Aorta (tissue), 5 donors: ENCODE measurements around the gene CD82. TPM values are rescaled to one million over a fixed set of nuclear protein-coding genes. Genes with fewer than 3 reads are reported as not detected.
"Not testable (repeated sequence)": the region's sequence is repeated elsewhere in the genome, so short reads cannot be mapped to it uniquely, and the experiment has no call there.

Source experiments
- ATAC-seq: fragments of 200-7000 bp; cut with Tn5 transposase; one replicate; pipeline ENCODE4 v1.9.1; 2022; ENCODE audit warnings: moderate library complexity; ENCODE audit not compliant: low FRiP score
- DNase-seq, 2 donors: peaks; one replicate each; pipeline ENCODE4 v3.0.0-alpha.2; 2020
- H3K27ac ChIP-seq, 2 donors: one replicate each; pipeline ENCODE4 v1.5.1; 2013; ENCODE audit warnings: low read length in 2 of 2, mild to moderate bottlenecking in 2 of 2, moderate library complexity in 2 of 2, control low read depth in 1 of 2, inconsistent platforms in 1 of 2, low read depth in 1 of 2
- H3K27me3 ChIP-seq, 2 donors: one replicate each; pipeline ENCODE4 v1.6.1; 2013; ENCODE audit warnings: control low read depth in 1 of 2, low read length in 1 of 2, mild to moderate bottlenecking in 1 of 2, moderate library complexity in 1 of 2; ENCODE audit not compliant: insufficient read depth in 2 of 2, control insufficient read depth in 1 of 2
- H3K36me3 ChIP-seq, 2 donors: one replicate each; pipeline ENCODE4 v1.6.1; 2013; ENCODE audit warnings: control low read depth in 1 of 2, low read length in 1 of 2, mild to moderate bottlenecking in 1 of 2; ENCODE audit not compliant: insufficient read depth in 2 of 2, control insufficient read depth in 1 of 2
- H3K4me1 ChIP-seq, 2 donors: one replicate each; pipeline ENCODE4 v1.6.1; 2013; ENCODE audit warnings: low read length in 2 of 2, control low read depth in 1 of 2, mild to moderate bottlenecking in 1 of 2, moderate library complexity in 1 of 2; ENCODE audit not compliant: insufficient read depth in 2 of 2, control insufficient read depth in 1 of 2
- H3K4me3 ChIP-seq, 2 donors: one replicate each; pipeline ENCODE4 v1.5.1; 2013; ENCODE audit warnings: low read length in 2 of 2, control low read depth in 1 of 2, mild to moderate bottlenecking in 1 of 2
- H3K9me3 ChIP-seq: one replicate; pipeline ENCODE4 v1.6.1; 2013; ENCODE audit warnings: mild to moderate bottlenecking, low read length; ENCODE audit not compliant: control insufficient read depth
- WGBS, 2 donors: extraction: QIAGEN DNeasy Blood & Tissue Kit; methylation state at CpG; one replicate each; pipeline ENCODE4 v1.1.7; 2013; 5-methylcytosine and 5-hydroxymethylcytosine counted together
- intact Hi-C, 2 donors: fragments of 100-400 bp; cut with DNase I; formaldehyde crosslinking; loops; one replicate each; pipeline versions ENCODE4 v1.14.2 to v1.15.0; 2022
- polyA plus RNA-seq, 2 donors: library from polyadenylated mRNA; stranded (reverse); fragments of 200-250 nt; gene quantifications; one replicate each; pipeline ENCODE4 v1.2.3, GENCODE V29; 2013
- total RNA-seq, 2 donors: library from RNA; stranded (reverse); fragmentation: NEBNext Ultra II Directional; extraction: Animal tissue kit (Norgen Biotek cat#: 25700); gene quantifications; one replicate each; pipeline ENCODE4 v1.2.1, GENCODE V29; 2021
- donor health status: healthy with polysubstance abuse.
- donor health status: Bipolar disorder and iron deficiency.
- donor health status: DM: no; HTN: no; CAD: no.
- donor health status: DM: no; HTN: no; CAD: no.
- donor health status: DM: yes; HTN: yes; CAD: no.

The CD82 gene
- total and polyA plus RNA-seq, 4 donors = 21.0 to 64.6 (median 46.1) TPM

GRCh38 chr11:44538375-44539054 lies 26.9 kb upstream of the CD82 start:
- Histone ChIP-seq H3K36me3 (no peaks in the 10 kb centered on the region), H3K27me3 (no peaks in the 10 kb centered on the region), H3K4me3 (no peak overlapping the region), H3K9me3 (no peaks in the 10 kb centered on the region), H3K27ac (no peak overlapping the region), H3K4me1 (no peaks in the 10 kb centered on the region)
- ATAC-seq = peak; percentile 91
- peak; percentile 75 to 90 for DNase-seq
- WGBS, 2 donors = 30% methylated on average over 21 of the region's 21 CpGs
- intact Hi-C loops = loop anchor here (1.0 to 10.0 kb wide), 5 partner anchors 252 to 446 kb away; partner anchors contain the start of gene EXT2 (in 1 of the 2)

DNA sequence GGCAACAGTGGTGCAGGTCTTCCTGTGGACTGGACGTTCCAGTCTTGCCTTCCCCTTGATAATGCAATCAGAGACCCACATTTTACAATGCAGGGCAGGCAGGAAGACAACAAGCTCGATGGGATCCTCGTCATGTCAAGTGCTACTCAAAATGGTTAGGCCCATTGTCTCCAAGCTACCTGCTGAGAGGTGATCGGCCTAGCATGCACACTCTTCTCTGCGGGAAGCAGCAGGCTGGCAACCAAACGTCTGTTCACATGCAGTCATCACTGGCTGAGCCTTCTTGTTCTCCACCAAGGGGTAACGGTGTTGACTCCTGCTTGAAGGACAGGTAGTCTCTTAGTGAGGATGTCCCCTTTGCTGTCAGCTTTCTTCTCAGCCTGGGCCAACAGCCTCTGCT lies 25.5 kb upstream of the CD82 start:
- H3K27ac ChIP-seq = no peak overlapping the region
- intact Hi-C loops = loop anchor here (5.0 to 10.0 kb wide), 4 partner anchors 405 to 448 kb away; partner anchors contain the start of gene EXT2 (in 1 of the 2)
- H3K9me3 ChIP-seq = no peaks in the 10 kb centered on the region
- H3K4me3 ChIP-seq = no peak overlapping the region
- no peaks in the 10 kb centered on the region for H3K27me3 ChIP-seq
- 74 to 75% methylated on average over 7 of the region's 7 CpGs for WGBS, 2 donors
- no peaks in the 10 kb centered on the region for H3K4me1 ChIP-seq
- ATAC-seq (no peak), DNase-seq (no peak)
- H3K36me3 ChIP-seq = no peaks in the 10 kb centered on the region

GRCh38 chr11:44540667-44541066 lies 24.8 kb upstream of the CD82 start:
- Histone ChIP-seq H3K4me3 (no peak overlapping the region), H3K27me3 (no peaks in the 10 kb centered on the region), H3K36me3 (no peaks in the 10 kb centered on the region), H3K9me3 (no peaks in the 10 kb centered on the region), H3K4me1 (no peaks in the 10 kb centered on the region), H3K27ac (no peak overlapping the region)
- DNase-seq (peak in 1 of 2 donors; percentile 7), ATAC-seq (no peak)
- WGBS, 2 donors = 34 to 38% methylated on average over 2 of the region's 2 CpGs
- intact Hi-C loops = no loop called here

DNA sequence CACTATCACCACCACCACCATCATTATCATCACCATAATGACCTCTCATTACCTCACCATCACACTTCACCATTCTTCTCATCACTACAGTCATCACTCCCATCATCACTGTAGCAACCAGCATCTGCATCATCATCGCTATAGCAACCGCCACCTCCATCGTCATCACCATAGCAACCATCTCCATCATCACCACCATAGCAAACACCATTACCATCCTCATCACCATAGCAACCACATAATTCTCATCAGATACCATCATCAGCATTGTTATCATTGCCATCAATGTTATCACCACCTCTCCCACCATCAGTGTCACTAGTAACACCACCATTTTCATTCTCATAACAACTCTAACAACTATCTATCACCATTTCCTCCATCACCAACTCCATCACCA lies 23.1 kb upstream of the CD82 start:
- no peaks in the 10 kb centered on the region for H3K4me1 ChIP-seq
- intact Hi-C loops = no loop called here
- DNase-seq (peak in 1 of 2 donors; percentile 10), ATAC-seq (no peak)
- H3K4me3 ChIP-seq = no peak overlapping the region
- no peaks in the 10 kb centered on the region for H3K9me3 ChIP-seq
- no peaks in the 10 kb centered on the region for H3K36me3 ChIP-seq
- 92 to 93% methylated on average over 3 of the region's 3 CpGs for WGBS, 2 donors
- H3K27ac ChIP-seq = no peak overlapping the region
- no peaks in the 10 kb centered on the region for H3K27me3 ChIP-seq

GRCh38 chr11:44546984-44547383 lies 18.5 kb upstream of the CD82 start:
- H3K27me3 ChIP-seq, H3K27ac ChIP-seq, intact Hi-C loops, ATAC-seq, H3K4me3 ChIP-seq, H3K4me1 ChIP-seq, H3K9me3 ChIP-seq, DNase-seq, H3K36me3 ChIP-seq: not testable (repeated sequence)
- 81 to 93% methylated on average over 4 of the region's 4 CpGs for WGBS, 2 donors

DNA sequence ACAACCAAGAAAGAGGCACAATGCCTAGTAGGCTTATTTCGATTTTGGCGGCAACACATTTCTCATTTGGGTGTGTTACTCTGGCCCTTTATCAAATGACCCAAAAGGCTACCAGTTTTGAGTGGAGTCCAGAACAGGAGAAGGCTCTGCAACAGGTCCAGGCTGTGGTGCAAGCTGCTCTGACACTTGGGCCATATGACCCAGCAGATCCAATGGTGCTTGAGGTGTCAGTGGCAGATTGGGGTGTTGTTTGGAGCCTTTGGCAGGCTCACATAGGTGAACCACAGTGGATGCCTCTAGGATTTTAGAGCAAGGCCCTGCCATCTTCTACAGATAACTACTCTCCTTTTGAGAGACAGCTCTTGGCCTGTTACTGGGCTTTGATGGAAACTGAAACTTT lies 17.9 kb upstream of the CD82 start:
- intact Hi-C loops, H3K27ac ChIP-seq, H3K9me3 ChIP-seq, DNase-seq, ATAC-seq, H3K4me3 ChIP-seq, H3K36me3 ChIP-seq, H3K27me3 ChIP-seq, H3K4me1 ChIP-seq: not testable (repeated sequence)
- 94% methylated on average over 2 of the region's 2 CpGs for WGBS, 2 donors

DNA sequence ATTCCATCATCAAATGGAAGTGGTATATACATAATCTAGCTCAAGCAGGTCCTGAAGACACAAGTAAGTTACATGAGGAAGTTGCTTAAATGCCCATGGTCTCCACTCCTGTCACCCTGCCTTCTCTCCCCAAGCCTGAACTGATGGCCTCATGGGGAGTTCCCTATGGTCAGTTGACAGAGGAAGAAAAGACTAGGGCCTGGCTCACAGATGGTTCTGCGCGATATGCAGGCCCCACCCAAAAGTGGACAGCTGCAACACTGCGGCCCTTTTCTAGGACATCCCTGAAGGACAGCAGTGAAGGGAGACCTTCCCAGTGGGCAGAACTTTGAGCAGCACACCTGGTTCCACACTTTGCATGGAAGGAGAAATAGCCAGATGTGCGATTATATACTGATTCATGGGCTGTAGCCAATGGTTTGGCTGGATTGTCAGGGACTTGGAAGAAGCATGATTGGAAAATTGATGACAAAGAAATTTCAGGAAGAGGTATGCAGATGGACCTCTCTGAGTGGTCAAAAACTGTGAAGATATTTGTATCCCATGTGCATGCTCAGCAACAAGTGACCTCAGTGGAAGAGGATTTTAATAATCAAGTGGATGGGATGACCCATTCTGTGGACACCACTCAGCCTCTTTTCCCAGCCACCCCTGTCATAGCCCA lies 17.3 kb upstream of the CD82 start:
- Histone ChIP-seq H3K27ac (no peak overlapping the region), H3K9me3 (no peaks in the 10 kb centered on the region), H3K36me3 (no peaks in the 10 kb centered on the region), H3K4me3 (no peak overlapping the region), H3K27me3 (no peaks in the 10 kb centered on the region), H3K4me1 (no peaks in the 10 kb centered on the region)
- 97 to 98% methylated on average over 4 of the region's 4 CpGs for WGBS, 2 donors
- no peak for ATAC-seq
- intact Hi-C loops = no loop called here
- DNase-seq = no peak

DNA sequence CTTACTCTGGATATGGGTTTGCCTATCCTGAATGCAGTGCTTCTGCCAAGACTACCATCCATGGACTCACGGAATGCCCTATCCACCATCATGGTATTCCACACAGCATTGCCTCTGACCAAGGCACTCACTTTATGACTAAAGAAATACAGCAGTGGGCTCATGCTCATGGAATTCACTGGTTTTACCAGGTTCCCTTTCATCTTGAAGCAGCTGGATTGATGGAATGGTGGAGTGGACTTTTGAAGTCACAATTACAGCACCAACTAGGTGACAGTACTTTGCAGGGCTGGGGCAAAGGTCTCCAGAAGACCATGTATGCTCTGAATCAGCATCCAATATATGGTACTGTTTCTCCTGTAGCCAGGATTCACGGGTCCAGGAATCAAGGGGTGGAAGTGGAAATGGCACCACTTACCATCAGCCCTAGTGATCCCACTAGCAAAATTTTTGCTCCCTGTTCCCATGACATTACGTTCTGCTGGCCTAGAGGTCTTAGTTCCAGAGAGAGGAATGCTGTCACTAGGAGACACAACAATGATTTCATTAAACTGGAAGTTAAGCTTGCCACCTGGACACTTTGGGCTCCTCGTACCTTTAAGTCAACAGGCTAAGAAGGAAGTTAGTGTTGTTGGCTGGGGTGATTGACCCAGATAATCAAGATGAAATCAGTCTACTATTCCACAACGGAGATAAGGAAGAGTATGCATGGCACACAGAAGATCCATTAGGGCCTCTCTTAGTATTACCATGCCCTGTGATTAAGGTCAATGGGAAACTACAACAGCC lies 16.3 kb upstream of the CD82 start:
- H3K4me3 ChIP-seq, H3K4me1 ChIP-seq, ATAC-seq, DNase-seq, H3K9me3 ChIP-seq, H3K36me3 ChIP-seq, intact Hi-C loops, H3K27ac ChIP-seq, H3K27me3 ChIP-seq: not testable (repeated sequence)
- WGBS, 2 donors = 81 to 86% methylated on average over 5 of the region's 5 CpGs
